Measurements from ENCODE around the gene ASTN2.

The ASTN2 gene

GRCh38 chr9:116391306-116391900 lies 1023.5 kb downstream of the ASTN2 start:
- no peak for DNase-seq

GRCh38 chr9:116390303-116391228 lies 1024.3 kb downstream of the ASTN2 start:
- no peak for DNase-seq

- no peak for DNase-seq
Measured at GRCh38 chr9:116389541-116390302, 1025.1 kb downstream of the ASTN2 start.

GRCh38 chr9:116387934-116388698 lies 1026.7 kb downstream of the ASTN2 start:
- DNase-seq, result no peak

- no peak for DNase-seq
Measured at GRCh38 chr9:116383936-116384335, 1030.9 kb downstream of the ASTN2 start.

GRCh38 chr9:116383133-116383532 lies 1031.7 kb downstream of the ASTN2 start:
- DNase-seq, result no peak

- no peak for DNase-seq
Measured at GRCh38 chr9:116382053-116382452, 1032.8 kb downstream of the ASTN2 start.

- DNase-seq, result no peak
Measured at GRCh38 chr9:116381350-116381749, 1033.5 kb downstream of the ASTN2 start.

- DNase-seq, result no peak
Measured at GRCh38 chr9:116380496-116380995, 1034.3 kb downstream of the ASTN2 start.

- no peak for DNase-seq
Measured at GRCh38 chr9:116379821-116380220, 1035.0 kb downstream of the ASTN2 start.

- no peak for DNase-seq
Measured at GRCh38 chr9:116378873-116379272, 1036.0 kb downstream of the ASTN2 start.

GRCh38 chr9:116377179-116377798 lies 1037.6 kb downstream of the ASTN2 start:
- no peak for DNase-seq

All from stimulated activated CD4-positive, alpha-beta T cell treated with anti-CD3 and anti-CD28 coated beads, Interleukin-2, amount 100 ng/mL, for 24 hours (primary cell).